ENCODE data around the gene CCN2. TPM values are rescaled to one million over a fixed set of nuclear protein-coding genes. Genes with fewer than 3 reads are reported as not detected.

Gene CCN2
- total RNA-seq, 2 donors from 2014 or later: 0.20 TPM; not detected in 1

- no peaks in the 10 kb centered on the region for H3K9me3 ChIP-seq (ENCODE audit: control insufficient read depth, low read length, poor library complexity, severe bottlenecking)
- DNase-seq (no peak), ATAC-seq (no peak)
- H3K27me3 Mint-ChIP-seq: peaks cover 26% of the 10 kb centered on the region
- H3K4me3 Mint-ChIP-seq: no peak overlapping the region
- peaks cover 2% of the 10 kb centered on the region for H3K36me3 Mint-ChIP-seq (ENCODE audit: low read depth)
- H3K27ac Mint-ChIP-seq: no peak overlapping the region
- H3K4me1 Mint-ChIP-seq: peaks cover 2% of the 10 kb centered on the region
Measured at GRCh38 chr6:131979515-131980337, 28.6 kb upstream of the CCN2 start.

DNA sequence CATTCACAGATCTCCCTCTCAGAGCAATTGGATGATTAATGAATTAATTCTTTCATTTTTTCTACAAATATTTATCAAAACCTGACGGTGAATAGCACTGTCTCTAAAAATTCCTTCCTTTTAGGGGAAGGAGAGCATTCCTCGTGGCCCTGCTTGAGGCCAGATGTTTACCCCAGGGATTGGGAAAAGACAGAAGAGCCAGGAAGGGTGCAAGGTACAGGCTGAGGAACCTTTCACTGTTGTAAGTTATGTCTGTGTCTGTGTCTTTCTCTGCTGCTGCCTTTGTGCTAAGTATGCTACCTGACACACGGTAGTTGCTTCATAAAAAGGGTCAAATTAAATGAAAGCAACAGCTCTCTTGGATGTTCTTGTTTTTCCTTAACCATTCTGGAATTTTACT lies 27.4 kb upstream of the CCN2 start:
- H3K36me3 Mint-ChIP-seq (ENCODE audit: low read depth): peaks cover 2% of the 10 kb centered on the region
- H3K4me1 Mint-ChIP-seq: peaks cover 2% of the 10 kb centered on the region
- no peak overlapping the region for H3K27ac Mint-ChIP-seq
- ATAC-seq (no peak), DNase-seq (no peak)
- H3K4me3 Mint-ChIP-seq: no peak overlapping the region
- no peaks in the 10 kb centered on the region for H3K9me3 ChIP-seq (ENCODE audit: control insufficient read depth, low read length, poor library complexity, severe bottlenecking)
- H3K27me3 Mint-ChIP-seq: peaks cover 27% of the 10 kb centered on the region

DNA sequence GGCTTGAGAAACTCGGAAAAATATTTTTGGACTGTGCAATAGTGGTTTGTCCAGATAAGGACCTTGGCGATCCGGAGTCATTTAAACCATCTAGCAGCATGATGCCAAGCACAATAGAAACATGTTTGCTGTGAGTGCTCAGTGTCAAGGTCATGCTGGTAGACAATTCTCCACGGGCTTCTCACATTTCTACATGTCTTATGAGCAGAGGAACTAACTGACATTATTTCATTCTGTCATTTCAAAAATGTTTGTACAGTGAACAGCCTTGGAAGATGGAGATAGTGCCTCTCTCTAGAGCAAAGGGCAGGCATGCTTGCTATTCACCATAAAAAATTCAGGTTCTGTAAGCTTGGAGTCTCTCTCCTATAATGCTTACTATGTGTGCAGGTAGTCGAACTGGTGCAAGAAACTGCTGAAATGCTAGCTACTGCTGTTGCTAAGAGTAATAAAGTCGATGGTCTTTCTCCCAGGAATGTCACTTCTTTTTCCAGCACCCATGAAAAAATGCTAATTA lies 25.4 kb upstream of the CCN2 start:
- ATAC-seq (no peak), DNase-seq (no peak)
- H3K9me3 ChIP-seq (ENCODE audit: control insufficient read depth, low read length, poor library complexity, severe bottlenecking): no peaks in the 10 kb centered on the region
- Mint-ChIP-seq H3K27me3 (peaks cover 34% of the 10 kb centered on the region), H3K36me3 (ENCODE audit: low read depth) (peaks cover 2% of the 10 kb centered on the region), H3K4me3 (no peak overlapping the region), H3K4me1 (peaks cover 2% of the 10 kb centered on the region), H3K27ac (no peak overlapping the region)

DNA sequence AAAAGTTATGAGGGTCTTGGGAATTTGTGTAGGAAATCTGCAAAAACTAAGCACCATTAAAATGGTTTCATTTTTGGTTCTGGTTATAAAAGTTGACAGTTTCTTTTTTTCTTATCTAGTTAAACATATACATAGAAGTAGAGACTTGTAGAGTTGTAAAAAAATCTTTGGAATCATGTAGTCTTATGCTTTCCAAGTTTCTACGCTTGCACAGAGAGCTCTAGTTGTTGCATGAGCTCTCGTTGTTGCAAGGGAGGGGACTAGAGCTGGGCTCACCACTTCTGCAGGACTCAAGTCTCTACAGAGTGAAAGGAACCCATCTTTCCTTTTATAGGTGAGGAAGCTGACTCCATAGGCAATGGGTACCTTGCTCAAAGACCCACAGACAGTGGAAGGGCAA lies 21.6 kb upstream of the CCN2 start:
- Mint-ChIP-seq H3K4me3 (no peak overlapping the region), H3K27ac (no peak overlapping the region), H3K4me1 (no peaks in the 10 kb centered on the region), H3K27me3 (peaks cover 29% of the 10 kb centered on the region), H3K36me3 (ENCODE audit: low read depth) (peaks cover 2% of the 10 kb centered on the region)
- ATAC-seq: no peak
- DNase-seq: no peak
- H3K9me3 ChIP-seq (ENCODE audit: control insufficient read depth, low read length, poor library complexity, severe bottlenecking): no peaks in the 10 kb centered on the region

GRCh38 chr6:131970076-131970859 lies 19.1 kb upstream of the CCN2 start:
- H3K27ac Mint-ChIP-seq: no peak overlapping the region
- peaks cover 27% of the 10 kb centered on the region for H3K27me3 Mint-ChIP-seq
- no peak overlapping the region for H3K4me3 Mint-ChIP-seq
- peaks cover 3% of the 10 kb centered on the region for H3K36me3 Mint-ChIP-seq (ENCODE audit: low read depth)
- DNase-seq (no peak), ATAC-seq (no peak)
- H3K4me1 Mint-ChIP-seq: no peaks in the 10 kb centered on the region
- no peaks in the 10 kb centered on the region for H3K9me3 ChIP-seq (ENCODE audit: control insufficient read depth, low read length, poor library complexity, severe bottlenecking)

- no peaks in the 10 kb centered on the region for H3K4me1 Mint-ChIP-seq
- no peak overlapping the region for H3K4me3 Mint-ChIP-seq
Measured at GRCh38 chr6:131968656-131969055, 17.5 kb upstream of the CCN2 start.

GRCh38 chr6:131967948-131968347 lies 16.8 kb upstream of the CCN2 start:
- no peaks in the 10 kb centered on the region for H3K9me3 ChIP-seq (ENCODE audit: control insufficient read depth, low read length, poor library complexity, severe bottlenecking)
- ATAC-seq (no peak), DNase-seq (no peak)
- H3K27me3 Mint-ChIP-seq: peaks cover 21% of the 10 kb centered on the region
- no peak overlapping the region for H3K4me3 Mint-ChIP-seq
- peaks cover 2% of the 10 kb centered on the region for H3K36me3 Mint-ChIP-seq (ENCODE audit: low read depth)
- no peak overlapping the region for H3K27ac Mint-ChIP-seq
- no peaks in the 10 kb centered on the region for H3K4me1 Mint-ChIP-seq

More at GRCh38 chr6:131968656-131969055, 17.5 kb upstream of the CCN2 start:
- peaks cover 27% of the 10 kb centered on the region for H3K27me3 Mint-ChIP-seq
- peaks cover 2% of the 10 kb centered on the region for H3K36me3 Mint-ChIP-seq (ENCODE audit: low read depth)
- DNase-seq: no peak
- no peak overlapping the region for H3K27ac Mint-ChIP-seq
- H3K9me3 ChIP-seq (ENCODE audit: control insufficient read depth, low read length, poor library complexity, severe bottlenecking): no peaks in the 10 kb centered on the region
- no peak for ATAC-seq

- no peaks in the 10 kb centered on the region for H3K9me3 ChIP-seq (ENCODE audit: control insufficient read depth, low read length, poor library complexity, severe bottlenecking)
- Mint-ChIP-seq H3K4me1 (no peaks in the 10 kb centered on the region), H3K27ac (no peak overlapping the region), H3K36me3 (ENCODE audit: low read depth) (peaks cover 2% of the 10 kb centered on the region), H3K4me3 (no peak overlapping the region), H3K27me3 (peaks cover 20% of the 10 kb centered on the region)
- DNase-seq (no peak), ATAC-seq (no peak)
Measured at GRCh38 chr6:131966443-131966842, 15.3 kb upstream of the CCN2 start.

GRCh38 chr6:131963063-131963462 lies 11.9 kb upstream of the CCN2 start:
- peaks cover 2% of the 10 kb centered on the region for H3K36me3 Mint-ChIP-seq (ENCODE audit: low read depth)
- DNase-seq: no peak
- no peaks in the 10 kb centered on the region for H3K9me3 ChIP-seq (ENCODE audit: control insufficient read depth, low read length, poor library complexity, severe bottlenecking)
- peaks cover 19% of the 10 kb centered on the region for H3K27me3 Mint-ChIP-seq
- no peak overlapping the region for H3K27ac Mint-ChIP-seq
- H3K4me3 Mint-ChIP-seq: no peak overlapping the region
- no peaks in the 10 kb centered on the region for H3K4me1 Mint-ChIP-seq
- ATAC-seq: no peak

DNA sequence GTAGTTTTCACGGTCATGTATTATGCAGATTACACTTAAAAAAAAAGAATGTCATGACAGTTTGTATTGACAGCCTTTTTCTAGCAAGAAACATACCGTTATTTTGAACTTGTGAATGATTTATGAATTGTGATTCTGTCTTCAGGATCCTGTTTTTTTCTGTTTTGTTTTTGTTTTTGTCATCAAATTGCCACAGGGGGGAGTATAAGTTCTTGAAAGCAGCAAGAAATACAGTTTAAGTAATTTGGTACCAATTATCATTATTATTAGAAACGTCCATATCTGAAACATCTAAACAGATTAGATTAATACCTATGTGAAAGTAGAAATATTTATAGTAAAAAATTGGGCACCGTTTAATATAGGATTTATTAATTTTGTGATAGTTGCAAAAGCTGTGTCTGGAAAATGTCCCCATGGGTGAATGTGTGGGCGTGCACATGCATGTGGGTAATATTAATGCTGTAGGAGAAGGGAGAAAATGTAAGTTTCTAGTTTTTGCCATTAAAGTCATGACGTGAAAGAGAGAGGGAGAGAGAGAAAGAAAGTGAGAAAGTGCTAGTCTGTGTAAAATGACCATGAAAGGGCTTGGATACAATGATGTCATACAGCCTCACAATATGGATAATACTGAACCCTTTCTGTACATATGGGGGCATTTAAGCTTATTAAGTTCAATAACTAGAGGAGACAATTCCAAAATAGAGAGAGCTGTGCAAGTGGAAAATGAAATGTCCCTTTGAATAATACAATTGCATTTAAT lies 9.4 kb upstream of the CCN2 start:
- H3K9me3 ChIP-seq (ENCODE audit: control insufficient read depth, low read length, poor library complexity, severe bottlenecking): no peaks in the 10 kb centered on the region
- H3K27ac Mint-ChIP-seq: no peak overlapping the region

DNA sequence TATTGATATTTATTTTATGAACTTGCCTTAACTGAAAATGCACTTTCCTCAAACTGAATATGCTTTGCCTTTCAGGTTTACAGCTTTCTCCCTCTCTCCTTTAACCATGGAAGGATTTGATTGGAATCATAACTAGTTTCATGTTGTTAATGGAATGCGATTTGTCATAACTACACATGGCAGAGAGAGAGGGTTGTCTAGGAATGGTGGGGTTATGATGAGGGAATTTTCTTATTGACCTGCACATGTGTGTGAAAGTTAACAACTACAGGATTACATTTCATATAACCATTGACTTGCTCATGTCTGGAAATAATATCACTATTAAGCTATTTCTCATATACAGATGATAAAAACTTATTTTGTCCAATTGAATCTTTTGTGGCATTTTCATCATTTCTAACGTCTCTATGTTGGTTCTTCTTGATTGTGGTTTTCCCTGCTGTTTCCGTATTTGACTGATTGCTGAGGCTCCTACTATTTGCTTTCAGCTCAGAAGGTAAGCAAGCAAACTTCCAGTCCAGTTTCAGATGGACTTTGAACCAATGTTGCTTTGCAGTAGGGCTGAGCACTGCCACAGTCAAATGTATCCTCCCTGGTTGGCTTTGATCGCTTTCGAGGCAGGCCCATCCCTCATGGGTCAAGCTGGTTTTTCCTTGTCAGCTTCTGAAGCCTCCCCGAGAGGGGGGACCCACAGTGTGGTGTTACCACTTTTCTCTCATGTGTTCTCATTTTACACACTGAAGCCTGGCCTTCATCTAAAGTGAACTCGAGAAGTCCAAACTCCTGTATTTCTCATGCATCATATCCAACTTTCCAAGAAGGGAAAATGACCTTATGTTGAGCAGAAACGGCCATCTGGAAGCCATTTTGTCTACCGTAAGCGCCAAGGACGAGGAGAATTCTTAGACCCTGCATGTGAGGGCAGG lies 7.6 kb upstream of the CCN2 start:
- no peak overlapping the region for H3K4me3 Mint-ChIP-seq
- H3K36me3 Mint-ChIP-seq (ENCODE audit: low read depth): no peaks in the 10 kb centered on the region
- H3K27me3 Mint-ChIP-seq: peaks cover 25% of the 10 kb centered on the region
- H3K27ac Mint-ChIP-seq: no peak overlapping the region
- no peaks in the 10 kb centered on the region for H3K9me3 ChIP-seq (ENCODE audit: control insufficient read depth, low read length, poor library complexity, severe bottlenecking)
- no peak for ATAC-seq
- DNase-seq: no peak
- H3K4me1 Mint-ChIP-seq: peaks cover 2% of the 10 kb centered on the region

More for the DNA sequence above, 9.4 kb upstream of the CCN2 start:
- DNase-seq (no peak), ATAC-seq (no peak)
- Mint-ChIP-seq H3K4me1 (peaks cover 1% of the 10 kb centered on the region), H3K36me3 (ENCODE audit: low read depth) (no peaks in the 10 kb centered on the region), H3K27me3 (peaks cover 7% of the 10 kb centered on the region), H3K4me3 (no peak overlapping the region)

DNA sequence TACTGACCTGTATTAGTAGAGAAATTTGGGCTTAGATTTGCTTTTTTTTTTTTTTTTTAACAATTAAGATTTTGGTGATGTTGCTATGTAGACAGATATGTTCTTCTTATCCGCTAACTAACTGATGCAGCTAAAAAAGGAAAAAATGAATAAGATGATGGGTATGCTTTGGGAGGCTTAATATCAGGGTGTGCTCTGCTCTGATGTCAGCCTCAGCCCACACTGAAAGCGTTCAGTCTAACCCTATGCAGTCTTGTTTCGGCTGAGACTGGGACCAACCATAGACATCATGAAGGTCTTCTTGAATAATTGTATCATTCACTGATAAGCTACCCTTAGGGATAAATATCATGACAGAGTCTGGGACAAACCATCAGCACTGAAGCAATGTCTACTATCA lies 6.9 kb upstream of the CCN2 start:
- no peaks in the 10 kb centered on the region for H3K9me3 ChIP-seq (ENCODE audit: control insufficient read depth, low read length, poor library complexity, severe bottlenecking)
- no peak for DNase-seq
- no peak overlapping the region for H3K4me3 Mint-ChIP-seq
- no peaks in the 10 kb centered on the region for H3K36me3 Mint-ChIP-seq (ENCODE audit: low read depth)
- peaks cover 2% of the 10 kb centered on the region for H3K4me1 Mint-ChIP-seq
- H3K27ac Mint-ChIP-seq: no peak overlapping the region
- peaks cover 30% of the 10 kb centered on the region for H3K27me3 Mint-ChIP-seq
- no peak for ATAC-seq
